DOHH2 (cell line): ENCODE data around the gene DUOXA1.
"Not testable (repeated sequence)": the region's sequence is repeated elsewhere in the genome, so short reads cannot be mapped to it uniquely, and the experiment has no call there.

Experiments used
- H3F3A ChIP-seq: fragments of 200-600 bp; sonication (generic), shearing (Covaris generic); 2 replicates; pipeline ENCODE4 v1.6.0; 2016; ENCODE audit warnings: antibody characterized with exemption, mild to moderate bottlenecking; ENCODE audit not compliant: control insufficient read depth, insufficient read depth
- H3K27ac ChIP-seq: fragments of 200-600 bp; sonication (generic); 2 replicates; pipeline ENCODE4 v1.5.1; 2014; ENCODE audit warnings: low read depth, mild to moderate bottlenecking, low read length, moderate library complexity
- H3K27me3 ChIP-seq: fragments of 200-600 bp; sonication (generic); 2 replicates; pipeline ENCODE4 v1.6.1; 2014; ENCODE audit warnings: mild to moderate bottlenecking, low read length, mixed read lengths; ENCODE audit not compliant: control insufficient read depth
- H3K36me3 ChIP-seq: fragments of 200-600 bp; sonication (generic); 2 replicates; pipeline ENCODE4 v1.6.1; 2014; ENCODE audit warnings: mild to moderate bottlenecking, low read length, moderate library complexity, mixed read lengths; ENCODE audit not compliant: control insufficient read depth
- H3K4me1 ChIP-seq: fragments of 200-600 bp; sonication (generic); 2 replicates; pipeline ENCODE4 v1.6.1; 2014; ENCODE audit warnings: mild to moderate bottlenecking, low read length, mixed read lengths; ENCODE audit not compliant: control insufficient read depth
- H3K4me2 ChIP-seq: fragments of 200-600 bp; sonication (generic); 2 replicates; pipeline ENCODE4 v1.6.0; 2014; ENCODE audit warnings: mild to moderate bottlenecking, low read length, moderate library complexity
- H3K4me3 ChIP-seq: fragments of 200-600 bp; sonication (generic); 2 replicates; pipeline ENCODE4 v1.5.1; 2014; ENCODE audit warnings: mild to moderate bottlenecking, low read length, mixed read lengths
- H3K79me2 ChIP-seq: fragments of 200-600 bp; sonication (generic); 2 replicates; pipeline ENCODE4 v1.6.1; 2014; ENCODE audit warnings: mild to moderate bottlenecking, low read length, mixed read lengths; ENCODE audit not compliant: control insufficient read depth
- H3K9me2 ChIP-seq: fragments of 200-600 bp; sonication (generic); replicated peaks from 2 replicates; pipeline ENCODE4 v1.6.1; 2014; ENCODE audit warnings: mild to moderate bottlenecking, low read length, mixed read lengths; ENCODE audit not compliant: control insufficient read depth
- H3K9me3 ChIP-seq: fragments of 200-600 bp; sonication (generic); 2 replicates; pipeline ENCODE4 v1.6.1; 2014; ENCODE audit warnings: antibody characterized with exemption, low read length, mixed read lengths; ENCODE audit not compliant: control insufficient read depth, insufficient read depth
- H4K20me1 ChIP-seq: fragments of 200-600 bp; sonication (generic); 2 replicates; pipeline ENCODE4 v1.6.0; 2014; ENCODE audit warnings: low read depth, mild to moderate bottlenecking, antibody characterized with exemption, low read length, moderate library complexity; ENCODE audit not compliant: control insufficient read depth, insufficient read depth

DUOXA1 gene

GRCh38 chr15:45079201-45079600 is 50.5 kb downstream of the DUOXA1 start:
- H3F3A ChIP-seq, H4K20me1 ChIP-seq, H3K9me3 ChIP-seq, H3K79me2 ChIP-seq, H3K36me3 ChIP-seq, H3K4me1 ChIP-seq, H3K4me2 ChIP-seq, H3K9me2 ChIP-seq, H3K27me3 ChIP-seq, H3K4me3 ChIP-seq, H3K27ac ChIP-seq: not testable (repeated sequence)

GRCh38 chr15:45077391-45077790 is 52.3 kb downstream of the DUOXA1 start:
- H3K4me2 ChIP-seq, H3K4me1 ChIP-seq, H3K9me2 ChIP-seq, H3K4me3 ChIP-seq, H3K27me3 ChIP-seq, H3K27ac ChIP-seq, H3K36me3 ChIP-seq, H3K79me2 ChIP-seq, H4K20me1 ChIP-seq, H3K9me3 ChIP-seq, H3F3A ChIP-seq: not testable (repeated sequence)

- not testable (repeated sequence) for H3K79me2 ChIP-seq, H3K27me3 ChIP-seq, H3K4me1 ChIP-seq, H4K20me1 ChIP-seq, H3F3A ChIP-seq, H3K9me2 ChIP-seq, H3K4me3 ChIP-seq, H3K9me3 ChIP-seq, H3K4me2 ChIP-seq, H3K27ac ChIP-seq, H3K36me3 ChIP-seq
Measured at GRCh38 chr15:45075440-45076320, 54.0 kb downstream of the DUOXA1 start.

GRCh38 chr15:45073602-45074001 is 56.1 kb downstream of the DUOXA1 start:
- H3K79me2 ChIP-seq, H3K4me3 ChIP-seq, H3F3A ChIP-seq, H4K20me1 ChIP-seq, H3K27ac ChIP-seq, H3K36me3 ChIP-seq, H3K9me3 ChIP-seq, H3K27me3 ChIP-seq, H3K9me2 ChIP-seq, H3K4me2 ChIP-seq, H3K4me1 ChIP-seq: not testable (repeated sequence)

GRCh38 chr15:45069942-45070360 is 59.7 kb downstream of the DUOXA1 start:
- not testable (repeated sequence) for H3K27me3 ChIP-seq, H3K4me3 ChIP-seq, H3K4me1 ChIP-seq, H3K4me2 ChIP-seq, H4K20me1 ChIP-seq, H3K9me3 ChIP-seq, H3F3A ChIP-seq, H3K79me2 ChIP-seq, H3K36me3 ChIP-seq, H3K9me2 ChIP-seq, H3K27ac ChIP-seq
